SIG-M5 treated with dmso at 0.1 percent for 504 hours (cell line): ENCODE results near the gene EDDM13.
"Not testable (repeated sequence)": the region's sequence is repeated elsewhere in the genome, so short reads cannot be mapped to it uniquely, and the experiment has no call there.

Source experiments
- DNase-seq: peaks from one replicate; lab custom pipeline; 2025; ENCODE audit not compliant: unreplicated experiment; lab: John Stamatoyannopoulos, UW

EDDM13 gene

GRCh38 chr19:56272161-56272798 lies at the start of gene EDDM13:
Gene EDDM13 (plus strand): TSS chr19:56272748. CDS start chr19:56272835, 87 bp downstream.
- DNase-seq: no peak

GRCh38 chr19:56222901-56223300 lies 49.6 kb upstream of the EDDM13 start:
- DNase-seq: no peak

- DNase-seq: no peak
Observed at GRCh38 chr19:56223481-56223880, 49.1 kb upstream of the EDDM13 start.

- DNase-seq: no peak
Observed at GRCh38 chr19:56245121-56245740, 27.3 kb upstream of the EDDM13 start.

- DNase-seq: not testable (repeated sequence)
Observed at GRCh38 chr19:56245764-56246163, 26.8 kb upstream of the EDDM13 start.

GRCh38 chr19:56248736-56249338 lies 23.7 kb upstream of the EDDM13 start:
- not testable (repeated sequence) for DNase-seq

- DNase-seq: peak; percentile 12
Observed at GRCh38 chr19:56252699-56253422, 19.7 kb upstream of the EDDM13 start.

GRCh38 chr19:56253737-56254136 lies 18.8 kb upstream of the EDDM13 start:
- DNase-seq: peak; percentile 57

- DNase-seq: no peak
Observed at GRCh38 chr19:56258272-56258671, 14.3 kb upstream of the EDDM13 start.

- no peak for DNase-seq
Observed at GRCh38 chr19:56261145-56261544, 11.4 kb upstream of the EDDM13 start.

GRCh38 chr19:56261932-56262331 lies 10.6 kb upstream of the EDDM13 start:
- not testable (repeated sequence) for DNase-seq

GRCh38 chr19:56263319-56263718 lies 9.2 kb upstream of the EDDM13 start:
- no peak for DNase-seq

GRCh38 chr19:56266051-56266450 lies 6.5 kb upstream of the EDDM13 start:
- no peak for DNase-seq

- DNase-seq: no peak
Observed at GRCh38 chr19:56269348-56269747, 3.2 kb upstream of the EDDM13 start.

- peak; percentile 96 for DNase-seq
Observed at GRCh38 chr19:56270676-56271075, 1.9 kb upstream of the EDDM13 start.

- DNase-seq: no peak
Observed at GRCh38 chr19:56271151-56271550, 1.4 kb upstream of the EDDM13 start.

- no peak for DNase-seq
Observed at GRCh38 chr19:56273563-56274117, 1.1 kb downstream of the EDDM13 start.

- no peak for DNase-seq
Observed at GRCh38 chr19:56282809-56283208, 10.3 kb downstream of the EDDM13 start.

GRCh38 chr19:56284746-56285145 lies 12.2 kb downstream of the EDDM13 start:
- DNase-seq: no peak

GRCh38 chr19:56290104-56290503 lies 17.6 kb downstream of the EDDM13 start:
- DNase-seq: no peak

- no peak for DNase-seq
Observed at GRCh38 chr19:56291867-56292266, 19.3 kb downstream of the EDDM13 start.
